Kidney (tissue), 14 donors: ENCODE results near the gene INF2. TPM values are rescaled to one million over a fixed set of nuclear protein-coding genes. Genes with fewer than 3 reads are reported as not detected.

Source experiments
- DNase-seq, 5 donors: peaks; one replicate each; pipeline ENCODE4 v3.0.0-alpha.2; 2013 to 2020
- FAIRE-seq: peaks from 2 replicates; lab custom pipeline; 2012; peaks lifted over from hg19 to GRCh38; lab: Jason Lieb, UNC
- H3K27ac ChIP-seq, 2 donors: one replicate each; pipeline ENCODE4 v1.7.0; 2013; ENCODE audit warnings: low read depth in 2 of 2, low read length in 2 of 2, inconsistent platforms in 1 of 2
- H3K27me3 ChIP-seq: one replicate; pipeline ENCODE4 v1.7.1; 2013; ENCODE audit warnings: low read length, inconsistent platforms; ENCODE audit not compliant: control insufficient read depth, insufficient read depth
- H3K36me3 ChIP-seq, 3 donors: one replicate each; pipeline versions ENCODE4 v1.7.0 to v1.7.1; 2013; ENCODE audit warnings: low read length in 3 of 3, control low read depth in 1 of 3, inconsistent platforms in 1 of 3; ENCODE audit not compliant: insufficient read depth in 3 of 3, control insufficient read depth in 2 of 3
- H3K4me1 ChIP-seq, 3 donors: one replicate each; pipeline versions ENCODE4 v1.7.0 to v1.7.1; 2013; ENCODE audit warnings: low read length in 3 of 3, inconsistent platforms in 1 of 3, low read depth in 1 of 3; ENCODE audit not compliant: control insufficient read depth in 2 of 3, insufficient read depth in 2 of 3
- H3K4me3 ChIP-seq, 3 donors: one replicate each; pipeline versions ENCODE4 v1.7.0 to v1.8.1; 2013; ENCODE audit warnings: low read length in 3 of 3, control low read depth in 1 of 3, inconsistent platforms in 1 of 3
- H3K9ac ChIP-seq, 3 donors: one replicate each; pipeline versions ENCODE4 v1.7.0 to v1.7.1; 2013; ENCODE audit warnings: low read length in 3 of 3, control low read depth in 1 of 3, inconsistent platforms in 1 of 3
- H3K9me3 ChIP-seq, 3 donors: one replicate each; pipeline versions ENCODE4 v1.7.0 to v1.7.1; 2013; ENCODE audit warnings: low read length in 3 of 3, control low read depth in 1 of 3, inconsistent platforms in 1 of 3; ENCODE audit not compliant: control insufficient read depth in 2 of 3, insufficient read depth in 1 of 3
- intact Hi-C: fragments of 100-400 bp; cut with DNase I; formaldehyde crosslinking; loops from one replicate; pipeline ENCODE4 v1.11.1; 2022
- polyA plus RNA-seq: library from polyadenylated mRNA; stranded (reverse); fragments of 350-450 nt; fragmentation: Illumina TruSeq; extraction: RNeasy Lipid Tissue Mini Kit (QIAGEN cat#74804); gene quantifications from one replicate; pipeline ENCODE4 v1.2.3, GENCODE V29; 2014; ENCODE audit warnings: low read depth, low replicate concordance; ENCODE audit not compliant: insufficient read depth
- total RNA-seq: library from RNA; stranded (reverse); fragmentation: NEBNext Ultra II Directional; extraction: Animal tissue kit (Norgen Biotek cat#: 25700); gene quantifications from one replicate; pipeline ENCODE4 v1.2.1, GENCODE V29; 2021
- TF ChIP-seq, protein P1 (sequence below): IDR thresholded peaks from 3 replicates; pipeline ENCODE4 v1.5.1; 2012; ENCODE audit warnings: mild to moderate bottlenecking, moderate library complexity, borderline replicate concordance; ENCODE audit not compliant: insufficient read depth; ENCODE audit errors: extremely low read depth
- donor health status: control.
- donor health status: control.
- donor health status: control.
- donor health status: control.
- donor health status: control.
- donor health status: DM: yes; HTN: yes; CAD: no.
- donor health status: Normal renal cell carcinoma (clear cell type).

Gene INF2
- total and polyA plus RNA-seq, 2 donors from 2014 or later: 58.5 to 82.7 TPM

GRCh38 chr14:104730487-104730886 lies 41.1 kb downstream of the INF2 start:
- no peak overlapping the region for H3K4me3 ChIP-seq
- no peaks in the 10 kb centered on the region for H3K36me3 ChIP-seq
- intact Hi-C loops: no loop called here
- no peak overlapping the region for H3K9ac ChIP-seq
- no peak for FAIRE-seq
- no peak for DNase-seq
- H3K9me3 ChIP-seq: no peaks in the 10 kb centered on the region
- H3K27me3 ChIP-seq: no peaks in the 10 kb centered on the region
- H3K4me1 ChIP-seq: peaks cover 0 to 42% (median 8%) of the 10 kb centered on the region in 3 donors
- TF ChIP-seq, protein P1, sequence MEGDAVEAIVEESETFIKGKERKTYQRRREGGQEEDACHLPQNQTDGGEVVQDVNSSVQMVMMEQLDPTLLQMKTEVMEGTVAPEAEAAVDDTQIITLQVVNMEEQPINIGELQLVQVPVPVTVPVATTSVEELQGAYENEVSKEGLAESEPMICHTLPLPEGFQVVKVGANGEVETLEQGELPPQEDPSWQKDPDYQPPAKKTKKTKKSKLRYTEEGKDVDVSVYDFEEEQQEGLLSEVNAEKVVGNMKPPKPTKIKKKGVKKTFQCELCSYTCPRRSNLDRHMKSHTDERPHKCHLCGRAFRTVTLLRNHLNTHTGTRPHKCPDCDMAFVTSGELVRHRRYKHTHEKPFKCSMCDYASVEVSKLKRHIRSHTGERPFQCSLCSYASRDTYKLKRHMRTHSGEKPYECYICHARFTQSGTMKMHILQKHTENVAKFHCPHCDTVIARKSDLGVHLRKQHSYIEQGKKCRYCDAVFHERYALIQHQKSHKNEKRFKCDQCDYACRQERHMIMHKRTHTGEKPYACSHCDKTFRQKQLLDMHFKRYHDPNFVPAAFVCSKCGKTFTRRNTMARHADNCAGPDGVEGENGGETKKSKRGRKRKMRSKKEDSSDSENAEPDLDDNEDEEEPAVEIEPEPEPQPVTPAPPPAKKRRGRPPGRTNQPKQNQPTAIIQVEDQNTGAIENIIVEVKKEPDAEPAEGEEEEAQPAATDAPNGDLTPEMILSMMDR: no peak
- H3K27ac ChIP-seq: no peak overlapping the region

GRCh38 chr14:104731320-104732294 lies 42.2 kb downstream of the INF2 start:
- TF ChIP-seq, protein P1: peak; percentile 3
- Histone ChIP-seq H3K36me3 (no peaks in the 10 kb centered on the region), H3K9me3 (no peaks in the 10 kb centered on the region), H3K27ac (peak overlapping the region in 1 of 2 donors; percentile 25), H3K27me3 (no peaks in the 10 kb centered on the region), H3K4me1 (peaks cover 0 to 50% (median 13%) of the 10 kb centered on the region in 3 donors), H3K9ac (no peak overlapping the region), H3K4me3 (no peak overlapping the region)
- DNase-seq: no peak
- intact Hi-C loops: no loop called here
- FAIRE-seq: no peak

- H3K36me3 ChIP-seq: no peaks in the 10 kb centered on the region
- no peaks in the 10 kb centered on the region for H3K27me3 ChIP-seq
- FAIRE-seq (no peak), DNase-seq (peak in 1 of 5 donors; percentile 94)
- H3K9ac ChIP-seq: no peak overlapping the region
- no peaks in the 10 kb centered on the region for H3K9me3 ChIP-seq
- H3K4me1 ChIP-seq: peaks cover 0 to 46% (median 13%) of the 10 kb centered on the region in 3 donors
- TF ChIP-seq, protein P1: no peak
- intact Hi-C loops: no loop called here
- no peak overlapping the region for H3K4me3 ChIP-seq
- H3K27ac ChIP-seq: peak overlapping the region; percentile 16 to 32
These were observed 43.0 kb downstream of the INF2 start for GRCh38 chr14:104732355-104732804.
